ENCODE data around the gene GALNT1. TPM values are rescaled to one million over a fixed set of nuclear protein-coding genes. Genes with fewer than 3 reads are reported as not detected.
"Not testable (repeated sequence)": the region's sequence is repeated elsewhere in the genome, so short reads cannot be mapped to it uniquely, and the experiment has no call there.

GALNT1 gene
- total RNA-seq: 34.8 TPM

DNA sequence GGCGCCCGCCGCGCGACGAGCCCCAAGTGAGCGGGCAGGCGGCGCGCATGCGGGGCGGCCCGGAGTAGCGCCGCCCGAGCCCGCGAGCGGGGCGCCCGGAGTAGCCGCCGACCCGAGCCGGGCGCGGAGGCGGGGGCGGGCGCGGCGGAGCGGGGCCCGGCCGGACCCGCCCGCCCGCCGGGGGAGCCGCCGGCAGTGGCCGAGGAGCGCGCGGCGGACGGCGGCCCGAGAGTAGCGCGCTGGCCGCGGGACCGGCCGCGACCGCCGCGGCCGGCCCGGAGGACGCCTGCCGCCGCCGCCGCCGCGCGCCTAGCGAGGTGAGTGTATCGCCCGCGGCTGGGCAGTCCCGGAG, at the start of gene GALNT1:
GALNT1 (plus strand) TSS at position 195 of the 352 bp plus-strand sequence. CDS start 72,923 bp downstream, outside the sequence.
- DNase-seq (ENCODE audit: low spot score): no peak
- ATAC-seq: peak; percentile 76

DNA sequence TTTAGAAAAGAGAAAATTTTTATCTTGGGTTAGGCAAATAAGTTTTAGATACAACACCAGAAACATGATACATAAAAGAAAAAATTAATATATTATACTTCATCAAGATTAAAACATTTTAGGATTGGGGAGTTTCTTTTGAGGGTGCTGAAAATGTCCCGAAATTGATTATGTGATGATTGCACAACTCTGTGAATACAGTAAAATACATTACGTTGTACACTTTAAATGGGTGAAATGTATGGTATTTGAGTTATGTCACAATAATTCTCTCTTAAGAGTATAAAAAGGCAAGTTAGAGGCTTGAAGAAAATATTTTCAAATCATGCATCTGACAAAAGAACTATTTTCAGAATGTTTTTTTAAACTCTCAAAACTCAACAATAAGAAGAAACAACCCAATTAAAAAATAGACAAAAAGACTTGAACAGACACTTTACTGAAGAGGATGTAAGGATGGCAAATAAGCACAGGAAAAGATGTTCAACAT, 47.6 kb upstream of the GALNT1 start:
- DNase-seq (ENCODE audit: low spot score) (no peak), ATAC-seq (no peak)

- ATAC-seq (no peak), DNase-seq (ENCODE audit: low spot score) (no peak)
Measured at GRCh38 chr18:35535297-35535696, 46.2 kb upstream of the GALNT1 start.

DNA sequence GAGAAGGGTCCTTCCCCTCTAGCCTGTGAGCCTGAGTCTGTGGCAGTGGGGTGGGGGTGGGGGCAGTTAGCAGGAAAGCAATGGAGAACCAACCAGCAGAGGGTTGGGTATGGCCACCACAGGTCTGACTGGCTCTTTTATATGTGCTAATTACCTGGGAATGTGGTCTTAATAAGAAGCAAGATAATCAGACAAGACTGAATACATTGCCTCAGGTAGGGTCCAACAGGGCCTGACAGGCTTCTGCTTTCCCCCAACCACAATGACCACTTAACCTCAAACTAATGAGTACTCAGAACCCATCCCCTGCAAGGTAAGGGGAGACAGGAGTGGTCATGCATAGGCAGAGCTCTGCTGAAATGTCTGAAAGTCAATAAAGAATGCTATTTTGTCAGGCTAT, 39.2 kb upstream of the GALNT1 start:
- ATAC-seq: no peak
- no peak for DNase-seq (ENCODE audit: low spot score)

- DNase-seq (ENCODE audit: low spot score) (no peak), ATAC-seq (no peak)
Measured at GRCh38 chr18:35547008-35547605, 34.4 kb upstream of the GALNT1 start.

DNA sequence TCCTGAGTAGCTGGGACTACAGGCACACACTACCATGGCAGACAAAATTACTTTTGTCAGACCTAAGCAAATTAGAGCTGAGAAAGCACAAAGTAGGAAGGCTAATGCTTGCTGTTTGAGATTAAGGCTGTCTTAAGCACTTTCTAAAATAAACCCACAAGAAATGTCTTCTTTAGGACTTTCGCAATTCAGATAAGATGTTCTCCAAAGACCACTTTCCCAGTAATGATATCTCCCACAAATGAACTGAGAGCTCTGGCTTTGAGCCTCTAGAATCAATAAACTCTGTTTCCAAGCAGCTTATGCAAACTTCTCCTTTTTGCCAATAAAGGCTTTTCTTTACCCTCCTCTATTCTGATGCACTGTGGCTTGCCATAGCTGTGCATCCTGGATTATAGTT, 32.0 kb upstream of the GALNT1 start:
- peak; percentile 36 for ATAC-seq

DNA sequence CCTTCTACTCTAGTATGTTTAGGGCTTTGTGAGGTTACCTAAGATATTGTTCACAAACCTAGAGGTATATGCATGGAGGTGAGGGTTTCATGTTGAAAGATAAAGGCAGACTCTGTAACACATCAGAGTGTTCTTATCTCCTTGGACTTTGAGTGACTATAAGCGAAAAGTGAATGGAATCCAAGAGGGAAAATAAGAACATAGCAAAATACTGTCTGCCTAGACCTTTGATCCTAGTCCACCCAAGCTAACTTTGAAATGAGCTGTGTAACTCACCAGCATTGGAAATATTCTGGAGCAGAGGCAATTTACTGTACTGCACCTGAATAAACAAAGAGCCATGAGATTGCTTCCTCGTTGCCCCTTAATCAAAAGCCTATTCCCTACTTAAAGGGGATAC, 28.2 kb upstream of the GALNT1 start:
- DNase-seq (ENCODE audit: low spot score): no peak
- ATAC-seq: no peak

More for the DNA sequence above, 32.0 kb upstream of the GALNT1 start:
- no peak for DNase-seq (ENCODE audit: low spot score)

DNA sequence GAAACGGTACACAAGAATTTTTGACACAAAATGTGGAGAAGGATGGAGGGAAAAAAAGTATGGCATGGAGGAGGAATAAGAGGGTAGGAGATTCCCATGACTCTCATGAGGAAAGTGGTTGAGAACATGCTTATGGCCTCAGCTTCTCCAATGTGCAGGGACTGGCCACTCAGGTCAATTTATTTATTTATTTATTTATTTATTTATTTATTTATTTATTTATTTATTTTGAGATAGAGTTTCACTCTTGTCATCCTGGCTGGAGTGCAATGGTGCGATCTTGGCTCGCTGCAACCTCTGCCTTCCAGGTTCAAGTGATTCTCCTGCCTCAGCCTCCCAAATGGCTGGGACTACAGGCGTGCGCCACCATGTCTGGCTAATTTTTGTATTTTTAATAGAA, 26.0 kb upstream of the GALNT1 start:
- not testable (repeated sequence) for DNase-seq (ENCODE audit: low spot score); ATAC-seq

- no peak for ATAC-seq
- no peak for DNase-seq (ENCODE audit: low spot score)
Measured at GRCh38 chr18:35559867-35560266, 21.7 kb upstream of the GALNT1 start.

DNA sequence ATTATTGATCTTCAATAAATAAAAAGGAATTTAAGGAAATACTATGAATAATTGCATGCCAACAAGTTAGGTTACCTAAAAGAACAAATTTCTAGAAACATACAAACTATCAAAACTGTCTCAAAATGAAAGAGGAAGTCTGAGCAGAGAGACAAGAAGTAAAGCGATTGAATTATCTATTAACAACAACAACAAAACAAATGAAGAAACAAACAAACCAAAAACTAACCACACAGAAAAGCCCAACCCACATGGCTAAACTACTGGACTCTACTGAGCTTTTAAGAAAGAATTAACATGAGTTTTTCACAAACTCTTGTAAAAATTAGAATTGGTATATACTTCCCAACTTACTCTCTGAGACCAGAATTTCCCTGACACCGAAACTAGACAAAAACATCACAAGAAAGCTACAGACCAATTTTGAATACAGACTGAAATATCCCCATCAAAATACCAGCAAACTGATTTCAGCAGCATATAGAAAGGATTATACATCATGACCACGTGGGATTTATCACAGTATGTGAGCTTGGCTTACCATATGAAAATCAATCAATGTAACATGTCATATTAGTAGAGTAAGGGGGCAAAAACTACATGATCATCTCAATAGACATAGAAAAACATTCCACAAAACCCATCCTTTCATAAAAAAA, 16.6 kb upstream of the GALNT1 start:
- ATAC-seq (no peak), DNase-seq (ENCODE audit: low spot score) (no peak)

- no peak for ATAC-seq
Measured at GRCh38 chr18:35566019-35566418, 15.5 kb upstream of the GALNT1 start.

GRCh38 chr18:35570182-35570581, 11.4 kb upstream of the GALNT1 start:
- ATAC-seq (no peak), DNase-seq (ENCODE audit: low spot score) (no peak)

More at GRCh38 chr18:35566019-35566418, 15.5 kb upstream of the GALNT1 start:
- no peak for DNase-seq (ENCODE audit: low spot score)

DNA sequence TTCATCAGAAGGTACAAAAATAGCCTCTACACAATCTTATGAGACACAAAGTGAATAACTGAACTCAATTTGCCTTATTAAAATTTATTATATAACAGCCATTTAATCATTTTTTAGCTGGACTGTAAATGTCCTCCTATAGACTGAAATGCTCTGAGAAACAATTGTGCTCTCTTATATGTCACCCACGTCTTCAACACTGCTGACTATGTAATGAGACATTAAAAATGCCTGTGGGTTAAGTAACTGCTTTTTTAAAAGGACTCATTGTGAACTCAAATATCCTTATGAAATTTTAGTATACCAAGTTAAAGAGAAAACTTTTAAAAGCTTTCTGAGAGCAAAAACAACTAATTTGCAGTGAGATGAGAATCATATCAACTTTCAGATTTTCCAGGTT, 10.4 kb upstream of the GALNT1 start:
- ATAC-seq (no peak), DNase-seq (ENCODE audit: low spot score) (no peak)

DNA sequence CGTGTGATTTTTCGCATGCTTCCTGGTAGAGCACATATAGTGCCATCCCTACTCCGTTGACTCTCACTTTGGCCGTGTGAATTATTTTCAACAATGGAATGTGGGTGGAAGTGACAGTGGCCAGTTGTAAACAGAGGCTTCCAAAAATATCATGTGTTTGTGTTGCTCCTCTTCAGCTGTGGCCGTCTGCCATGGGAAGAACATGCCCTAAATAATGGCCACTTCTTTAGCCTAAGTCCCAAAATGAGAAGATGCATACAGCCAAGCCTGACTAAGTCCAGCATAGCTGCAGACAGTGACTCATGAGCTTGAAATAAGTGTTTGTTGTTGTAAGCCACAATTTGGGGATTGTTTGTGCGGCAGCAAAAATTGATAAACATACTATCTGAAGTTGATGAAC, 8.9 kb upstream of the GALNT1 start:
- ATAC-seq (no peak), DNase-seq (ENCODE audit: low spot score) (no peak)

DNA sequence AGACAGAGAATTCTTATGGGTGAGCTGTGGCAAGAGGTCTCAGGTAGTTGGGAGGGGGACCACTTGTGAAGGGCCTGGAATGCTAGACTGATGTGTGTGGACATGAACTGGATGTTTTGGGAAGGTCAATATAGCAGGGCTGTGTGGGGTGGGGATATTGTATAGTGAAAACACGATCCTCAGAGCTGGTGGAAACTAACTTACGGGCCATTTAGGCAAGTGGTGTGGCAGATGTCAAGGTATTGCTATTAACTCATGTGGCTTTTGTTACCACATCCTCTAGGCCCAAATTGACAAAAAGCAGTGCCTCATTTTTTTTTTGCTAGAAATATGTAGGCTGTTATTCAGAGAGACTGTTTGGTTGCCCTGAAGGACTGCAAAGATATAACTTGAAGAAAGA, 8.0 kb upstream of the GALNT1 start:
- DNase-seq (ENCODE audit: low spot score): no peak
- ATAC-seq: no peak

DNA sequence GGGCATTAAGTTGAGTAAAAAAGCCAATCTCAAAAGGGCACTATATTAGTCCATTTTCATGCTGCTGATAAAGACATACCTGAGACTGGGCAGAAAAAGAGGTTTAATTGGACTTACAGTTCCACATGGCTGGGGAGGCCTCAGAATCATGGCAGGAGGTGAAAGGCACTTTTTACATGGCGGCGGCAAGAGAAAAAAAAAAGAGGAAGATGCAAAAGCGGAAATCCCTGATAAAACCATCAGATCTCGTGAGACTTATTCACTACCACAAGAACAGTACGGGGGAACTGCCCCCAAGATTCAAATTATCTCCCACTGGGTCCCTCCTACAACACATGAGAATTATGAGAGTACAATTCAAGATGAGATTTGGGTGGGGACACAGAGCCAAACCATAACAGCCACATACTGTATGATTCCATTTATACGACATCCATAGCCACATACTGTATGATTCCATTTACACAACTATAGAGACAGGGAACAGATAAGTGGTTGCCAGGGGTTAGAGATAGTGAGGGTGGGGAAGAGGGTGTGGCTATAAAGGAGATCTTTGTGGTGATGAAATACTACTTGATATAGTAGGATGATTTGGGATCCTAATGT, 5.2 kb upstream of the GALNT1 start:
- ATAC-seq; DNase-seq (ENCODE audit: low spot score): not testable (repeated sequence)

DNA sequence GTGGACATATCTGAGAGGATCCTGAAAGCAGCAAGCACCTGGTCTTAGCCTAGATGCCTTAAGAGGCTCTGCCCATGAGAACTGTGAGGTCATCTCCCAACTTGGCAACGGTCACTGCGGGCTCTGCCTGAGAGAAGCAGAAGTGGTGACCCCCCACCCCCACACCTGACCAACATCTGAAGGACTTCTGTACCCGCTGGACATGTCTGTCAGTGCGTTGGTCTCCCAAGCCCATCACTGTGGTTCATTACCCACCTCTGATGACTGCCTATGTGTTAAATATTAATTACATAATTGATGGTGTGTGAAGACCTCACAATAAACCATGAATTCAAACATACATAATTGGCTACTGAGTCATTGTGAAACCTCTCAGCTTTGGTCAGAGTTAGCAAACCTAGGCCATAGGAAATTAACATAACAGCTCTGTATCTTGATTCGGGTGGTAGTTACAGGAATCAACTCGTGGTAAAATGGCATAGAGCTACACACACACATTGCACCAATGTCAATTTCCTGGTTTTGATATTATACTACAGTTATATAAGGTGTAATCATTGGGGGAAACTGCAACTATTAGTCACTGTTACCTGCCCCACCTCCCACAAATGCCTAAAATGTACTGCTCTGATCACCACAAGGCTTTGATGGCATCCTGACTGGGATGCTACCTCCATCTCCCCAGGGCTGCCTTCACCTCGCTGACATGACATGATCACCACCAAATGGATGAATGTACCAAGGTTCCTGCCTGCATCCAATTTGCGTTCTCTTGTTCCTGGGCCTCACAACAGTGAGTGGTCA, 4.3 kb upstream of the GALNT1 start:
- no peak for ATAC-seq
- DNase-seq (ENCODE audit: low spot score): no peak

- ATAC-seq (no peak), DNase-seq (ENCODE audit: low spot score) (no peak)
Measured at GRCh38 chr18:35578481-35578880, 3.1 kb upstream of the GALNT1 start.

DNA sequence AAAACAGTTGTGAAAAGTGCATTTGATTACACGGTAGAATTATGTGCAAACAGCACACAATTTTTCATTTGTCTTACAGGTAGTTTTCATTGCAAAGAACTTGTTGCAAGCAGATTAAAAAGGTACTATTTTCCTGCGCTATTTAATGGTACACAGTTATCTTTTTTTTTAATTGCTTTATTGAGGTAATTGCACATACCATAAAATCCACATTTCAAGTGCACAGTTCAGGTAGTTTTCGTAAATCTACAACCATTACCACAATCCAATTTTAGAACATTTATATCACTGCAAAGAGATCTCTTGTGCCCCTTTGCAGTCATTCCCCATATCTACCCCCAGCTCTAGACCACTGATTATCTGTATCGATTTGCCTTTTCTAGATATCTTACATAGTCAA, 2.6 kb upstream of the GALNT1 start:
- no peak for ATAC-seq
- DNase-seq (ENCODE audit: low spot score): no peak

- ATAC-seq (peak; percentile 86), DNase-seq (ENCODE audit: low spot score) (peak; percentile 67)
Measured at GRCh38 chr18:35580701-35581539, 620 bp upstream of the GALNT1 start.
